Measurements from ENCODE around the gene TNFRSF1A.
"Not testable (repeated sequence)": the region's sequence is repeated elsewhere in the genome, so short reads cannot be mapped to it uniquely, and the experiment has no call there.

Gene TNFRSF1A

GRCh38 chr12:6302621-6303020, 39.3 kb downstream of the TNFRSF1A start:
- no peak for DNase-seq

- no peak for DNase-seq
Observed at GRCh38 chr12:6301721-6302120, 40.2 kb downstream of the TNFRSF1A start.

GRCh38 chr12:6297170-6297569, 44.7 kb downstream of the TNFRSF1A start:
- DNase-seq: no peak

DNA sequence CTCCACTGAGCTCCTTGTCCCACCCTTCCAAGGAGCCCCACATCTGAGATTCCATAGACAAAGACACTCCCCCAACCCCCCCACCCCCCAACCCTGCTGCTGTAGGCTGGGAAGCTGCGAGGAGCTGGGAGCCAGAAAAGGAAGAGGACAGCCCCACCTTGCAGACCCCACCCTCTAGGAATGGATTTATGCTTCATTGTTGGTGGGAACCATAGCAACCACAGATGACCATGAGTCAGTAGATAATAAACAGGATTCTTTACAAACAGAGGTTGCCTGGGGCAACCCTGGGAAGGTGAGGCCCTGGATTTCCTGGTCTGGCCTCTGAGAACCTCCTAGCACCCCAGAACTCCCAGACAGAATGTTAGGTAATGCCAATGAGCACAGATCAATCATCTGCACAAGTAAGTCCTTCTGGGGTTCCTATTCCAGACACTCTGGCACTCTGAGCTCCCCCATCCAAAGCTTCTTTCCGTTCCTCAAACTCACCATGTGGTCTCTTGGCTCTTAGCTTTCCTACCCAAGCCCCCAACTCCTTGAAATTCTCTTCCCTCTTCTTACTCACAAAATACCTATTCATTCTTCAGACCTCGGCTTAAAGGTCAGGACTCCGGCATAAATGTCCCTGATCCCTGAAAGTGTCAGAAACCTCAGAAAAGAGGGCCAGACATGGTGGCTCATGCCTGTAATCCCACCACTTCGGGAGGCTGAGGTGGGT, 46.6 kb downstream of the TNFRSF1A start:
- DNase-seq: no peak

DNA sequence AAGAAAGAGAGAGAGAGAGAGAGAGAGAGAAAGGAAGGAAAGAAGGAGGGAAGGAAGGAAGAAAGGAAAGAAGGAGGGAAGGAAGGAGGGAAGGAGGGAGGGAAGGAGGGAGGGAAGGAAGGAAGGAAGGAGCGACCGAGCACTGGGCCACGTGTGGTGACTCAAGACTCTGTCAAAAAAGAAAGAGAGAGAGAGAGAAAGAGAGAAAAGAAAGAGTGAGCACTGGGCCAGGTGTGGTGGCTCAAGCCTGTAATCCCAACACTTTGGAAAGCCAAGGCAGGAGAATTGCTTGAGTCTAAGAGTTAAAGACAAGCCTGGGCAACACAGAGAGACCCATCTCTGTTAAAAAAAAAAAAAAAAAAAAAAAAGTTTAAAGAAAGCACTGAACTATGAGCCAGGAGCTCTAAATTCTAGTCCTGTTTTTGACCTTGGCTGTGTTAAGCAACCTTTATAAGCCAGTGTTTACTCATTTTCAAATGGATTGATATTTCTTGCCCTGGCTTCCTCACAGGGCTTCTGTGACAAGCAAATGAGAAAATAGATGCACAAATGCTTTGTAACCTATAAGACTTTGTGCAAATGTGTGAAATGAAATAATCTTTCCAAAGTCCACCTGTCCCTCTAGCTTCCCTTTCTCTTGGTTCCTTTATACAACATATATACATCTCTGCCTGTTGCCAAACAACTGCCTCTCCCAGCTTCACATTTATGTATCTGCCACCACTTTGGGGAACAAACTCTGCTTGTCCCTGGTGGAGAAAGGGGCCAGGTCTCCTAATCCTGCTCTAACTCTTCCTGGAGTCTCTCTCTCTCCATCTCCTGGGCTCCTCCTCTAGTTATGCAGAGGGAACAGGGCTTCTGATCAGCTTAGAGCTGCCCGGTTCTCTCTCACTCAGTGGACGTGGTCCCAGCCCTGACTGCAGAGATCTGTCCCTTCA, 47.5 kb downstream of the TNFRSF1A start:
- no peak for DNase-seq

- DNase-seq: no peak
Observed at GRCh38 chr12:6292606-6293005, 49.3 kb downstream of the TNFRSF1A start.

- DNase-seq: not testable (repeated sequence)
Observed at GRCh38 chr12:6289906-6290305, 52.0 kb downstream of the TNFRSF1A start.

GRCh38 chr12:6289081-6289480, 52.8 kb downstream of the TNFRSF1A start:
- DNase-seq: not testable (repeated sequence)

DNA sequence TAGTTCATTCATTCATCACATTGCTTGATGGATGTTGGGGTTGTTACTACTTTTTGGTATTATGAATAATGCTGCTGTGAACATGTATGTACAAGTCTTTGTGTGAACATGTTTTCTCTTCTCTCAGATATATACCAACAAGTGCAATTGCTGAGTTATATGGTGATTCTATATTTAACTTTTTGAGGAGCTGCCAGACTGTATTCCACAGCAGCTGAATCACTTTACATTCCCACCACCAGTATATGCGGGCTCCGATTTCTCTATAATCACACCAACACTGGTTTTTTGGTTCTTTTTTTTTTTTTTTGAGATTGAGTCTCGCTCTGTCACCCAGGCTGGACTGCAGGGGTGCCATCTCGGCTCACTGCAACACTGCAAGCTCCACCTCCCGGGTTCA, 53.6 kb downstream of the TNFRSF1A start:
- DNase-seq: no peak

- no peak for DNase-seq
Observed at GRCh38 chr12:6285532-6286306, 56.2 kb downstream of the TNFRSF1A start.

DNA sequence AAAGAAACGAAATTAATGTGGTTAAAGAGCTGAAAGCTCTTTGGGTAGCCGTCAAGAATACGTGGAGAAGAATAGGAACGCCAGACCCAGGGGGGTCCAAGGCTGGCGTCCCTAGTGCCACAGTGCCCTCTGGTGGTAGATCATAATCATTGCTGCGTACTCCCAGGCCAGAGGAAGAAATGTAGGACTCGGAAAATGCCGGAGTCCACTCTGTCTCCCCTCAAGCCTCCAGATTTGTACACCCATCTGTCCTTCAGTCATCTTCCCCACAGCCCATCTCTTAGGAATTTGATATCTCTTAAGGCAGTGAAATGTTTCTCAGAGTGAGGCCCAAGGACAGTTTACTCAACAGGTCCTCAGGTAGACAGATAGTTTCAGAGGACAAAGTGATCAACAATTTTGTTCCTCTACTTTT, 56.8 kb downstream of the TNFRSF1A start:
- peak; percentile 49 to 64 for DNase-seq

GRCh38 chr12:6284273-6284672, 57.6 kb downstream of the TNFRSF1A start:
- no peak for DNase-seq

- DNase-seq: no peak
Observed at GRCh38 chr12:6282453-6282840, 59.4 kb downstream of the TNFRSF1A start.

GRCh38 chr12:6281081-6281809, 60.6 kb downstream of the TNFRSF1A start:
- no peak for DNase-seq

- no peak for DNase-seq
Observed at GRCh38 chr12:6280672-6281071, 61.2 kb downstream of the TNFRSF1A start.

DNA sequence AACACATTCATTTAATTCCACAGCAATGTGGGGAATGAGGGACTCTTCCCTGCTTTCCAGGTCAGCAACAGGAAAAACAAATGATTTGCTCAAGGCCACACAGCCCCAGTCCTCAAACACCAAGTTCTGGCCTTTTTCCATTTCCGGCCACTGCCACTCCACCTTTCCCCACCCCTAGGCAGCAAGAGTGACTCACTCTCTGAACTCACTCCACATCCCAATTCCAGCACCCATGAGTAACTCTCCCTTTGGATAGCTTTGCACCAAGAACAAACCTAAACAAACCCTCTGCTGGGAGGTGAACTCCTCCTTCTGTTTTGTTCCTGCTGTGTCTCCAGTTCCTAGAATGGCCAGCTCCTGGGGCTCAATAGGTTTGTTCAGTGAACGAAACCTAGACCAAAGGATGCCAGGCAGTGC, 61.8 kb downstream of the TNFRSF1A start:
- DNase-seq: no peak

GRCh38 chr12:6279631-6280030, 62.2 kb downstream of the TNFRSF1A start:
- no peak for DNase-seq

- DNase-seq: no peak
Observed at GRCh38 chr12:6279256-6279628, 62.6 kb downstream of the TNFRSF1A start.

Data from activated CD4-positive, alpha-beta T cell treated with anti-CD3 and anti-CD28 coated beads, Interleukin-2, amount 50 U/mL, for 48 hours (primary cell).